Midbrain (tissue), 1 donor: ENCODE results near the gene DHRS1.
"Not testable (repeated sequence)": the region's sequence is repeated elsewhere in the genome, so short reads cannot be mapped to it uniquely, and the experiment has no call there.

Experiments
- DNase-seq: peaks from one replicate; lab custom pipeline; 2025; lab: John Stamatoyannopoulos, UW

The DHRS1 gene

DNA sequence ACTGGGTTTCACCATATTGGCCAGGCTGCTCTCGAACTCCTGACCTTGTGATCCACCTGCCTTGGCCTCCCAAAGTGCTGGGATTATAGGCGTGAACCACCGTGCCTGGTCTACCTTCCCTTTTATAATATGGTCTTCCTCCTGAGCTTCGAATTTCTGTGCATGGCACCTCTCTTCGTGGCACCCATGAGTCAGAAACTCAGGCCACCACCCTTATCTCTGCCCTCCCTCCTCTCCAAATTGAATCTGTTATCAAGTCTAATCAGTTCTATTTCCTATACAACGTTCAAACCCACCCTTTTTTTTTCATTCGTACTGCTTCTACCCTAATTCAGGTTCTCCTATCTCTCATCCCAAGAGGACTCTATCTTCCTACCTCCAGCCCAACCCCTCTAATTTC is 52.2 kb downstream of the DHRS1 start:
- no peak for DNase-seq

DNA sequence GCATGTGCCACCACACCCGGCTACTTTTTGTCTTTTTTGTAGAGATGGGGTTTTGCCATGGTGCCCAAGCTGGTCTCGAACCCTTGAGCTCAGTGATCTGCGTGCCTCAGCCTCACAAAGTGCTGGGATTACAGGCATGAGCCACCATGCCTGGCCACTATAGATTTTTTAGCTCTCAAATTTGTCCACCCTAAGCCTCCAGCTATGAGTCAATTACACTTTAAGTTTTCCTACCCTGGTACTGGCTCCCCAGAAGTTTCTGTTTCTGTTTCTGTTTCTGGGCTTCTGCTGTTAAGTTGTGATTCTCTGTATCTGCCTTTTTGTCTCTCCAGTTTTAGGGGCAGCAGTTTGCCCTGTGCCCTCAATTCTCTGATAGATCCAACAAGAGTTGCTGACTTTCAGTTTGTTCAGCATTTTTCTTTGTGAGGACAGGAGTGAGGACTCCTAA is 52.8 kb downstream of the DHRS1 start:
- DNase-seq: no peak

DNA sequence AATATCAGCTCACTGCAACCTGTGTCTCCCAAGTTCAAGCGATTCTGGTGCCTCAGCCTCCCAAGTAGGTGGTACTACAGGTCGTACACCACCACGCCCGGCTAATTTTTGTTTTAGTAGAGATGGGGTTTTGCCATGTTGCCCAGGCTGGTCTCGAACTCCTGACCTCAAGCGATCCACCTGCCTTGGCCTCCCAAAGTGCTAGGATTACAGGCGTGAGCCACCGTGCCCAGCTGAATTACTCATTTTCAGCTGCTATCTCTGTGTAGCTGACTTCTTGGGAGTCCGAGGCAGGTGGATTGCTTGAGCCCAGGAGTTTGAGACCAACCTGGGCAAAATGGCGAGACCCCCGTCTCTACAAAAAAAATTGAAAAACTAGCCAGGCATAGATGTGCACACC is 54.2 kb downstream of the DHRS1 start:
- not testable (repeated sequence) for DNase-seq

DNA sequence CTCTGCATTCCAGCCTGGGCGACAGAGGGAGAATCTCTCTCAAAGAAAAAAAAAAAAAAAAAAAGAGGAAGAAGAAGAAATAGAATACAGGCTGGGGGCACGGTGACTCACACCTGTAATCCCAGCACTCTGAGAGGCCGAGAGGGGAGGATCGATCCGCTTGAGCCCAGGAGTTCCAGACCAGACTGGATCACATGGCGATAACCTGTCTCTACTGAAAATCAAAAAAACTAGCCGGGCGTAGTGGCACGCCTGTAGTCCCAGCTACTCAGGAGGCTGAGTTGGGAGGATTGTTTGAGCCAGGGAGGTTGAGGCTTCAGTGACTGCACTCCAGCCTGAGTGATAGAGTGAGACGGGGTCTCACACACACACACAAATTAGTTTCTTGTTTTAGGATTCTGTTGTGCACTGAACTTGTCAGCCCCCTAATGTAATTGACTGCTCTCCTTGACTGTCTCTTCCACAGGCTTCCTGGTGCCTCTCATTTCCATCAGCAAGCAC is 56.2 kb downstream of the DHRS1 start:
- DNase-seq: no peak

DNA sequence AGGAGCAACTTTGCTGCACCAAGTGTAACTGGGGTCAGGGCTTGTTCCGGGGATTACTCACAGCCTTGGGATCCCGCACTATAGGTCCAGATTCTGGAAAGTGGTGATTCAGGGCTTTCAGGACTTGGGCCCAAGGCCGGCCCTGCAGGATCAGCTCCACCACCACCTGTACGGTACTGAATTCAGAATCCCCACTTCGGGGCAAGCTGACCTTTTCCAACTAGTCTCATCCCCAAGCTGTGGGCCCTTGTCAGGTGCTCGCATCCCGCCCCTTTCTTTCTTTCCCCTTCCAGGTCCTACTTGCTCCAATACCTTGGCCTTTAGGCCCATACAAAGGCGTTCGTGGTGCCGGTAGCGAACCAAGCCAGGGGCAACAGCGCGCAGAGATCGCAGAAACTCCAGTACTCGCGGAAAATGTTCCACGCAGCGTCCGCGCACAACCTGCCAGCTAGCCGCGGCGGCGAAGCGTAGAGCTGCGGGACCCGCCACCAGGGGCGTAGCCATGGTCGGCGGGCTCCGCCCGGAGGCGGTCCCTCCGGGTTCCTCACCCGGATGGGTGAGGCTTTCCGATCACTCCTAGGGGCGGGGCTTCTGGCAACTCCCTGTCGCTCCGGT is 57.6 kb downstream of the DHRS1 start:
- DNase-seq: peak; percentile 95
